ENCODE measurements around the gene TSEN15. TPM values are rescaled to one million over a fixed set of nuclear protein-coding genes. Genes with fewer than 3 reads are reported as not detected.

Gene TSEN15
- total RNA-seq, 6 donors from 2014 or later: 25.0 to 39.9 (median 27.3) TPM

- Histone ChIP-seq H3K27ac (no peak overlapping the region), H3K4me3 (no peak overlapping the region), H3K36me3 (no peaks in the 10 kb centered on the region), H3K27me3 (peaks cover 0 to 13% (median 4%) of the 10 kb centered on the region in 4 donors), H3K4me1 (peaks cover 8 to 20% (median 11%) of the 10 kb centered on the region in 4 donors), H3K9me3 (no peaks in the 10 kb centered on the region)
- TF ChIP-seq EP300 (IDR thresholded peaks at IDR 0.05) (no peak), POLR2AphosphoS5 (IDR thresholded peaks at IDR 0.05) (no peak), CTCF (IDR thresholded peaks at IDR 0.05) (no peak)
- DNase-seq (no peak), ATAC-seq (ENCODE audit: low FRiP score in 2 of 2) (no peak)
- 88 to 89% methylated on average over 2 of the region's 2 CpGs for whole genome bisulfite sequencing, 2 donors
These were observed 19.1 kb upstream of the TSEN15 start for GRCh38 chr1:184032306-184032929.

GRCh38 chr1:184032930-184033418 lies 18.6 kb upstream of the TSEN15 start:
- Histone ChIP-seq H3K9me3 (no peaks in the 10 kb centered on the region), H3K36me3 (no peaks in the 10 kb centered on the region), H3K4me3 (no peak overlapping the region), H3K27me3 (peaks cover 0 to 13% (median 4%) of the 10 kb centered on the region in 4 donors), H3K4me1 (peaks cover 8 to 26% (median 15%) of the 10 kb centered on the region in 4 donors), H3K27ac (no peak overlapping the region)
- ATAC-seq (ENCODE audit: low FRiP score in 2 of 2): no peak
- DNase-seq: no peak
- WGBS, 2 donors: 73 to 87% methylated on average over 3 of the region's 3 CpGs
- TF ChIP-seq POLR2A (IDR thresholded peaks at IDR 0.05) (no peak), EP300 (IDR thresholded peaks at IDR 0.05) (no peak), CTCF (IDR thresholded peaks at IDR 0.05) (no peak), POLR2AphosphoS5 (IDR thresholded peaks at IDR 0.05) (no peak)

- peaks cover 0 to 13% (median 4%) of the 10 kb centered on the region in 4 donors for H3K27me3 ChIP-seq
- no peak for TF ChIP-seq POLR2AphosphoS5 (IDR thresholded peaks at IDR 0.05)
- no peak for TF ChIP-seq POLR2A (IDR thresholded peaks at IDR 0.05)
- TF ChIP-seq CTCF (IDR thresholded peaks at IDR 0.05): no peak
- no peak for TF ChIP-seq EP300 (IDR thresholded peaks at IDR 0.05)
- no peak for DNase-seq
- no peaks in the 10 kb centered on the region for H3K36me3 ChIP-seq
- ATAC-seq (ENCODE audit: low FRiP score in 2 of 2): no peak
- H3K4me3 ChIP-seq: no peak overlapping the region
- no peaks in the 10 kb centered on the region for H3K9me3 ChIP-seq
- H3K27ac ChIP-seq: no peak overlapping the region
- 59 to 74% methylated on average over 2 of the region's 2 CpGs for WGBS, 2 donors
- peaks cover 8 to 27% (median 16%) of the 10 kb centered on the region in 4 donors for H3K4me1 ChIP-seq
These were observed 17.8 kb upstream of the TSEN15 start for GRCh38 chr1:184033711-184034167.

- H3K4me1 ChIP-seq: peaks cover 8 to 27% (median 16%) of the 10 kb centered on the region in 4 donors
- TF ChIP-seq EP300 (IDR thresholded peaks at IDR 0.05) (no peak), POLR2AphosphoS5 (IDR thresholded peaks at IDR 0.05) (no peak), CTCF (IDR thresholded peaks at IDR 0.05) (no peak), POLR2A (IDR thresholded peaks at IDR 0.05) (no peak)
- ATAC-seq (ENCODE audit: low FRiP score in 2 of 2): no peak
- no peak overlapping the region for H3K4me3 ChIP-seq
- DNase-seq: no peak
- no peaks in the 10 kb centered on the region for H3K36me3 ChIP-seq
- WGBS, 2 donors: 88 to 97% methylated on average over 2 of the region's 2 CpGs
- H3K27ac ChIP-seq: no peak overlapping the region
- H3K27me3 ChIP-seq: peaks cover 0 to 13% (median 4%) of the 10 kb centered on the region in 4 donors
- no peaks in the 10 kb centered on the region for H3K9me3 ChIP-seq
These were observed 16.7 kb upstream of the TSEN15 start for GRCh38 chr1:184034761-184035379.

Measured in upper lobe of left lung (tissue), 6 donors.